ENCODE results near the gene MFSD12. TPM values are rescaled to one million over a fixed set of nuclear protein-coding genes. Genes with fewer than 3 reads are reported as not detected.
"Not testable (repeated sequence)": the region's sequence is repeated elsewhere in the genome, so short reads cannot be mapped to it uniquely, and the experiment has no call there.

MFSD12 gene
- total and polyA plus RNA-seq, 2 of the 8 experiments (the other 6 are each of a cell fraction or from before 2014, with no cell fraction given): 59.6 to 71.3 TPM

DNA sequence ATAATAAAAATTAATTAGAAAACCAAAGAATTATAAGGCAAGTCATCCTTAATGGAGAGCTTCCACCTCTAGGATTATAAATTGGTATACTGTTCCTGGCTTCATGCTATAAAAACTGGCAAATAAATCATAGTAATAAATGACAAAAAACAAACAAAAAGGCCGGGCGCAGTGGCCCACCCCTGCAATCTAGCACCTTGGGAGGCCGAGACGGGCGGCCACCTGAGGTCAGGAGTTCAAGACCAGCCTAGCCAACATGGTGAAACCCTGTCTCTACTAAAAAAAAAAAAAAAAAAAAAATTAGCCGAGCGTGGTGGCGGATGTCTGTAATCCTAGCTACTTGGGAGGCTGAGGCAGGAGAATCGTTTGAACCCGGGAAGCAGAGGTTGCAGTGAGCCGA is 12.7 kb upstream of the MFSD12 start:
- H3K23me2 ChIP-seq (ENCODE audit: low read depth, low read length); H2BK20ac ChIP-seq (ENCODE audit: low read length); H3K9ac ChIP-seq (replicated peaks in 1 of 4; ENCODE audit: extremely low read depth in 1 of 4, low read depth in 3 of 4, low read length in 3 of 4); H2BK120ac ChIP-seq (replicated peaks; ENCODE audit: low read depth, low read length); H2BK12ac ChIP-seq (ENCODE audit: low read depth, low read length); H4K5ac ChIP-seq (ENCODE audit: insufficient read length, low read depth, low read length); H3K79me1 ChIP-seq (ENCODE audit: low read depth, low read length); H3K79me2 ChIP-seq (ENCODE audit: control insufficient read depth in 1 of 2, insufficient read depth in 2 of 2, low read length in 2 of 2); H3K4me1 ChIP-seq (replicated peaks in 1 of 4; ENCODE audit: control insufficient read depth in 3 of 4, insufficient read depth in 4 of 4, low read length in 3 of 4); DNase-seq (ENCODE audit: low read depth in 1 of 2, low spot score in 2 of 2); POLR2A ChIA-PET (ENCODE audit: partially characterized antibody); H4K91ac ChIP-seq (replicated peaks; ENCODE audit: insufficient read length, low read length); H3K18ac ChIP-seq (ENCODE audit: extremely low read depth, low read length); H3K4ac ChIP-seq (replicated peaks; ENCODE audit: insufficient read length, low read depth, low read length); FAIRE-seq; H3K56ac ChIP-seq (replicated peaks; ENCODE audit: insufficient read length, low read depth, low read length); H4K20me1 ChIP-seq (replicated peaks in 1 of 2; ENCODE audit: control insufficient read depth in 1 of 2, insufficient read depth in 2 of 2, low read length in 2 of 2); H3K14ac ChIP-seq (ENCODE audit: insufficient read length); H2AFZ ChIP-seq (ENCODE audit: low read length); H3K27me3 ChIP-seq (replicated peaks in 1 of 4; ENCODE audit: control insufficient read depth in 3 of 4, extremely low read depth in 1 of 4, insufficient read depth in 3 of 4, low read length in 3 of 4); H3K4me2 ChIP-seq (ENCODE audit: insufficient read depth in 1 of 2, low read depth in 2 of 2, low read length in 2 of 2); H3K27ac ChIP-seq (ENCODE audit: low read depth, low read length); H3K9me3 ChIP-seq (ENCODE audit: insufficient read depth in 2 of 2, low read depth in 1 of 2, low read length in 1 of 2); H2BK5ac ChIP-seq (ENCODE audit: low read depth, low read length); H4K8ac ChIP-seq (ENCODE audit: extremely low read depth, insufficient read depth, low read length); H3K4me3 ChIP-seq (ENCODE audit: extremely low read depth in 1 of 4, insufficient read depth in 2 of 4, low read depth in 3 of 4, low read length in 4 of 4); H2BK15ac ChIP-seq (ENCODE audit: low read length); H3K36me3 ChIP-seq (ENCODE audit: control insufficient read depth in 2 of 4, insufficient read depth in 4 of 4, low read length in 3 of 4); H2AK5ac ChIP-seq (ENCODE audit: low read depth, low read length); H3K23ac ChIP-seq (ENCODE audit: insufficient read length): not testable (repeated sequence)
- CTCF ChIA-PET (ENCODE audit: partially characterized antibody): interaction anchor here (0.6 to 1.5 kb wide), 4 partner anchors 11 to 31 kb away, joined by 3 to 4 read pairs (median 3); partner anchors contain the start of gene TEKTIP1
- WGBS, 2 experiments (ENCODE audit: extremely low coverage in 1 of 2, insufficient coverage in 1 of 2, insufficient read length in 1 of 2, insufficient replicate concordance in 2 of 2, low coverage in 1 of 2, low lambda C conversion rate in 2 of 2, missing lambda C conversion rate in 1 of 2): 93% methylated on average over 6 of the region's 11 CpGs; no CpG with 5 or more reads in 1 of the 2 experiments

Data from H1 (cell line).